Smooth muscle cell (in vitro differentiated cells): ENCODE measurements around the gene TENM3. TPM values are rescaled to one million over a fixed set of nuclear protein-coding genes. Genes with fewer than 3 reads are reported as not detected.

Experiments
- DNase-seq: peaks from one replicate; lab custom pipeline; 2025; ENCODE audit not compliant: unreplicated experiment; lab: John Stamatoyannopoulos, UW
- H2AFZ ChIP-seq: fragments of 200-600 bp; sonication (generic); 2 replicates; pipeline ENCODE4 v1.6.0; 2016; ENCODE audit warnings: antibody characterized with exemption, low read depth, mild to moderate bottlenecking
- H3F3A ChIP-seq: fragments of 200-600 bp; sonication (generic); 2 replicates; pipeline ENCODE4 v1.6.0; 2017; ENCODE audit warnings: antibody characterized with exemption, low read depth
- H3K27ac ChIP-seq: fragments of 200-600 bp; sonication (generic); 2 replicates; pipeline ENCODE4 v1.5.1; 2016; ENCODE audit warnings: low read depth, mild to moderate bottlenecking
- H3K27me3 ChIP-seq: fragments of 200-600 bp; sonication (generic); 2 replicates; pipeline ENCODE4 v1.6.1; 2016; ENCODE audit warnings: low read depth, mild to moderate bottlenecking
- H3K36me3 ChIP-seq: fragments of 200-600 bp; sonication (generic); 2 replicates; pipeline ENCODE4 v1.5.1; 2016; ENCODE audit warnings: low read depth
- H3K4me1 ChIP-seq: fragments of 200-600 bp; sonication (generic); 2 replicates; pipeline ENCODE4 v1.5.1; 2016; ENCODE audit warnings: low read depth
- H3K4me2 ChIP-seq: fragments of 200-600 bp; sonication (generic); 2 replicates; pipeline ENCODE4 v1.6.0; 2016; ENCODE audit warnings: mild to moderate bottlenecking
- H3K4me3 ChIP-seq: fragments of 200-600 bp; sonication (generic); 2 replicates; pipeline ENCODE4 v1.5.1; 2016; ENCODE audit warnings: mild to moderate bottlenecking
- H3K79me2 ChIP-seq: fragments of 200-600 bp; sonication (generic); 2 replicates; pipeline ENCODE4 v1.6.0; 2016; ENCODE audit warnings: low read depth, mild to moderate bottlenecking
- H3K9ac ChIP-seq: fragments of 200-600 bp; sonication (generic); 2 replicates; pipeline ENCODE4 v1.6.0; 2016; ENCODE audit warnings: low read depth
- H3K9me3 ChIP-seq: fragments of 200-600 bp; sonication (generic); replicated peaks from 2 replicates; pipeline ENCODE4 v1.5.1; 2016; ENCODE audit warnings: low read depth
- H4K20me1 ChIP-seq: fragments of 200-600 bp; sonication (generic); 2 replicates; pipeline ENCODE4 v1.6.0; 2016; ENCODE audit warnings: low read depth
- CTCF ChIP-seq: fragments of 200-600 bp; sonication (generic); IDR thresholded peaks from 2 replicates; pipeline ENCODE4 v1.5.1; 2017; ENCODE audit warnings: borderline replicate concordance, mild to moderate bottlenecking, antibody characterized with exemption; ENCODE audit not compliant: insufficient read depth, poor library complexity, severe bottlenecking
- WGBS: methylation state at CpG from one replicate; pipeline ENCODE4 v1.1.7; 2016; ENCODE audit warnings: low lambda C conversion rate; 5-methylcytosine and 5-hydroxymethylcytosine counted together
- polyA plus RNA-seq: library from polyadenylated mRNA; unstranded; fragments of >200 nt; fragmentation: Nextera tagmentation; extraction: Ambion mirVana; gene quantifications from 2 replicates; pipeline ENCODE4 v1.2.1, GENCODE V29; 2016
- total RNA-seq: library from RNA; depleted of rRNA; stranded (reverse); fragments of >200 nt; gene quantifications from 2 replicates; pipeline ENCODE4 v1.2.3, GENCODE V29; 2014

Gene TENM3
- total and polyA plus RNA-seq, 2 experiments from 2014 or later = 46.9 to 295 TPM

- H3K27ac ChIP-seq = no peak overlapping the region
Measured at GRCh38 chr4:182504463-182504862, 261.3 kb downstream of the TENM3 start.

GRCh38 chr4:182507805-182508204, 264.6 kb downstream of the TENM3 start:
- no peak overlapping the region for H2AFZ ChIP-seq
- H3F3A ChIP-seq = no peaks in the 10 kb centered on the region
- DNase-seq = no peak
- H3K79me2 ChIP-seq = peaks cover 57% of the 10 kb centered on the region
- H3K27me3 ChIP-seq = no peaks in the 10 kb centered on the region
- no peaks in the 10 kb centered on the region for H3K9me3 ChIP-seq
- H3K9ac ChIP-seq = no peak overlapping the region
- H3K4me2 ChIP-seq = no peak overlapping the region
- no peak for TF ChIP-seq CTCF
- H4K20me1 ChIP-seq = peaks cover 58% of the 10 kb centered on the region
- H3K4me3 ChIP-seq = no peak overlapping the region
- 78% methylated on average over 3 of the region's 3 CpGs for WGBS
- H3K36me3 ChIP-seq = no peaks in the 10 kb centered on the region
- no peak overlapping the region for H3K27ac ChIP-seq
- H3K4me1 ChIP-seq = no peaks in the 10 kb centered on the region

More at GRCh38 chr4:182504463-182504862, 261.3 kb downstream of the TENM3 start:
- H2AFZ ChIP-seq = no peak overlapping the region
- no peak overlapping the region for H3K4me2 ChIP-seq
- 86% methylated on average over 5 of the region's 5 CpGs for WGBS
- peaks cover 62% of the 10 kb centered on the region for H3K79me2 ChIP-seq
- peaks cover 13% of the 10 kb centered on the region for H3K4me1 ChIP-seq
- no peaks in the 10 kb centered on the region for H3K27me3 ChIP-seq
- H3K36me3 ChIP-seq = no peaks in the 10 kb centered on the region
- no peaks in the 10 kb centered on the region for H3K9me3 ChIP-seq
- H3K4me3 ChIP-seq = no peak overlapping the region
- no peaks in the 10 kb centered on the region for H3F3A ChIP-seq
- TF ChIP-seq CTCF = no peak
- no peak for DNase-seq
- no peak overlapping the region for H3K9ac ChIP-seq
- H4K20me1 ChIP-seq = peaks cover 53% of the 10 kb centered on the region

- H4K20me1 ChIP-seq = peaks cover 51% of the 10 kb centered on the region
- H3K27me3 ChIP-seq = no peaks in the 10 kb centered on the region
- H3K9ac ChIP-seq = no peak overlapping the region
- H3K27ac ChIP-seq = no peak overlapping the region
- no peaks in the 10 kb centered on the region for H3K4me1 ChIP-seq
- H3K4me3 ChIP-seq = no peak overlapping the region
- H3K36me3 ChIP-seq = no peaks in the 10 kb centered on the region
- no peaks in the 10 kb centered on the region for H3K9me3 ChIP-seq
- DNase-seq = no peak
- no peak overlapping the region for H3K4me2 ChIP-seq
- WGBS = 98% methylated on average over 2 of the region's 2 CpGs
- TF ChIP-seq CTCF = no peak
- H2AFZ ChIP-seq = no peak overlapping the region
- peaks cover 46% of the 10 kb centered on the region for H3K79me2 ChIP-seq
- H3F3A ChIP-seq = no peaks in the 10 kb centered on the region
Measured at GRCh38 chr4:182510836-182511235, 267.6 kb downstream of the TENM3 start.

- no peaks in the 10 kb centered on the region for H3K4me1 ChIP-seq
- H3K27ac ChIP-seq = no peak overlapping the region
- no peak for TF ChIP-seq CTCF
- H3K79me2 ChIP-seq = peaks cover 53% of the 10 kb centered on the region
- H2AFZ ChIP-seq = no peak overlapping the region
- H3F3A ChIP-seq = no peaks in the 10 kb centered on the region
- H3K4me2 ChIP-seq = no peak overlapping the region
- H3K27me3 ChIP-seq = no peaks in the 10 kb centered on the region
- no peak overlapping the region for H3K9ac ChIP-seq
- no peaks in the 10 kb centered on the region for H3K9me3 ChIP-seq
- WGBS = 93% methylated on average over 6 of the region's 6 CpGs
- no peak overlapping the region for H3K4me3 ChIP-seq
- H4K20me1 ChIP-seq = peaks cover 48% of the 10 kb centered on the region
- no peak for DNase-seq
- no peaks in the 10 kb centered on the region for H3K36me3 ChIP-seq
Measured at GRCh38 chr4:182513587-182514291, 270.5 kb downstream of the TENM3 start.
